Neural cell (in vitro differentiated cells): ENCODE measurements around the gene GMDS. TPM values are rescaled to one million over a fixed set of nuclear protein-coding genes. Genes with fewer than 3 reads are reported as not detected.

ENCODE experiments used
- H2AFZ ChIP-seq: fragments of 200-600, 300-800 bp; sonication (generic), shearing (Covaris generic); 2 replicates; pipeline ENCODE4 v1.6.0; 2014; ENCODE audit warnings: low read depth, mild to moderate bottlenecking, antibody characterized with exemption, low read length, moderate library complexity
- H3F3A ChIP-seq: fragments of 200-600 bp; shearing (Covaris generic); 2 replicates; pipeline ENCODE4 v1.6.1; 2016; ENCODE audit warnings: mild to moderate bottlenecking, moderate library complexity, mixed read lengths, antibody characterized with exemption, low read length; ENCODE audit not compliant: insufficient read depth, poor library complexity, severe bottlenecking
- H3K27ac ChIP-seq: fragments of 200-600, 300-800 bp; sonication (generic), shearing (Covaris generic); 2 replicates; pipeline ENCODE4 v1.5.1; 2014; ENCODE audit warnings: mild to moderate bottlenecking, low read length, moderate library complexity
- H3K27me3 ChIP-seq: fragments of 300-800, 200-600 bp; sonication (generic), shearing (Covaris generic); 2 replicates; pipeline ENCODE4 v1.6.0; 2014; ENCODE audit warnings: mild to moderate bottlenecking, low read depth, low read length, moderate library complexity; ENCODE audit not compliant: insufficient read depth
- H3K36me3 ChIP-seq: fragments of 300-800, 200-600 bp; sonication (generic), shearing (Covaris generic); 2 replicates; pipeline ENCODE4 v1.5.1; 2014; ENCODE audit warnings: mild to moderate bottlenecking, antibody characterized with exemption, low read length, moderate library complexity; ENCODE audit not compliant: insufficient read depth
- H3K4me2 ChIP-seq: fragments of 300-800, 200-600 bp; sonication (generic), shearing (Covaris generic); 2 replicates; pipeline ENCODE4 v1.6.0; 2014; ENCODE audit warnings: mild to moderate bottlenecking, low read length
- H3K4me3 ChIP-seq: fragments of 300-800, 200-600 bp; sonication (generic), shearing (Covaris generic); 2 replicates; pipeline ENCODE4 v1.5.1; 2014; ENCODE audit warnings: mild to moderate bottlenecking, low read length, moderate library complexity
- H3K79me2 ChIP-seq: fragments of 200-600 bp; shearing (Covaris generic); replicated peaks from 2 replicates; pipeline ENCODE4 v1.6.0; 2014; ENCODE audit warnings: mild to moderate bottlenecking, low read length, moderate library complexity; ENCODE audit not compliant: insufficient read depth
- H3K9ac ChIP-seq: fragments of 300-800, 200-600 bp; sonication (generic), shearing (Covaris generic); 2 replicates; pipeline ENCODE4 v1.6.1; 2016; ENCODE audit warnings: mild to moderate bottlenecking, low read length, mixed read lengths
- H3K9me2 ChIP-seq: fragments of 200-600 bp; shearing (Covaris generic); 2 replicates; pipeline ENCODE4 v1.6.1; 2016; ENCODE audit warnings: mild to moderate bottlenecking, low read length, mixed read lengths; ENCODE audit not compliant: insufficient read depth
- H3K9me3 ChIP-seq: fragments of 200-600, 300-800 bp; sonication (generic), shearing (Covaris generic); 2 replicates; pipeline ENCODE4 v1.6.1; 2016; ENCODE audit warnings: mild to moderate bottlenecking, mixed run types, low read length, moderate library complexity, mixed read lengths
- H4K20me1 ChIP-seq: fragments of 200-600 bp; shearing (Covaris generic); 2 replicates; pipeline ENCODE4 v1.6.1; 2016; ENCODE audit warnings: mild to moderate bottlenecking, mixed run types; ENCODE audit not compliant: insufficient read depth
- EP300 ChIP-seq: fragments of 450-650 bp; conservative IDR thresholded peaks from 2 replicates; pipeline ENCODE4 v1.6.1; 2014; ENCODE audit warnings: antibody characterized with exemption, mild to moderate bottlenecking, moderate library complexity; ENCODE audit not compliant: poor library complexity, severe bottlenecking
- EZH2 ChIP-seq: fragments of 200-600, 300-800 bp; shearing (Covaris generic), sonication (generic); IDR thresholded peaks from 2 replicates; pipeline ENCODE4 v1.6.1; 2014; ENCODE audit warnings: antibody characterized with exemption, low read length, borderline replicate concordance, mild to moderate bottlenecking; ENCODE audit not compliant: insufficient read depth, poor library complexity, severe bottlenecking
- MXI1 ChIP-seq: fragments of 450-650 bp; conservative IDR thresholded peaks from 2 replicates; pipeline ENCODE4 v1.6.1; 2014; ENCODE audit warnings: antibody characterized with exemption, mild to moderate bottlenecking; ENCODE audit not compliant: poor library complexity, severe bottlenecking
- POLR2AphosphoS5 ChIP-seq: IDR thresholded peaks from 2 replicates; pipeline ENCODE4 v1.6.1; 2012
- RAD21 ChIP-seq: fragments of 450-650 bp; conservative IDR thresholded peaks from 2 replicates; pipeline ENCODE4 v1.6.1; 2014; ENCODE audit warnings: antibody characterized with exemption, mild to moderate bottlenecking, moderate library complexity
- SMC3 ChIP-seq: fragments of 450-650 bp; conservative IDR thresholded peaks from 2 replicates; pipeline ENCODE4 v1.6.1; 2014; ENCODE audit warnings: antibody characterized with exemption, mild to moderate bottlenecking, moderate library complexity; ENCODE audit not compliant: poor library complexity
- TAF1 ChIP-seq: IDR thresholded peaks from 2 replicates; pipeline ENCODE4 v1.6.1; 2012; ENCODE audit warnings: low read depth
- polyA plus RNA-seq: library from polyadenylated mRNA; depleted of rRNA; stranded (reverse); fragments of >200 nt; gene quantifications from 2 replicates; pipeline ENCODE4 v1.2.3, GENCODE V29; 2014
- TF ChIP-seq, protein P1 (sequence below): IDR thresholded peaks from 2 replicates; pipeline ENCODE4 v1.6.1; 2012; ENCODE audit warnings: borderline replicate concordance
- TF ChIP-seq, protein P2 (sequence below): fragments of 450-650 bp; IDR thresholded peaks from 2 replicates; pipeline ENCODE4 v1.5.1; 2014; ENCODE audit warnings: antibody characterized with exemption, mild to moderate bottlenecking, moderate library complexity; ENCODE audit not compliant: poor library complexity, severe bottlenecking

GMDS gene
- polyA plus RNA-seq, 1 donor from 2014 or later: 11.4 TPM

- Histone ChIP-seq H3K27me3 (no peaks in the 10 kb centered on the region), H3K9me3 (no peaks in the 10 kb centered on the region)
- TF ChIP-seq SMC3: no peak
- no peak for TF ChIP-seq EP300
- no peak for TF ChIP-seq EZH2
- TF ChIP-seq TAF1: no peak
- no peak for TF ChIP-seq POLR2AphosphoS5
- TF ChIP-seq RAD21: no peak
- TF ChIP-seq, protein P1, sequence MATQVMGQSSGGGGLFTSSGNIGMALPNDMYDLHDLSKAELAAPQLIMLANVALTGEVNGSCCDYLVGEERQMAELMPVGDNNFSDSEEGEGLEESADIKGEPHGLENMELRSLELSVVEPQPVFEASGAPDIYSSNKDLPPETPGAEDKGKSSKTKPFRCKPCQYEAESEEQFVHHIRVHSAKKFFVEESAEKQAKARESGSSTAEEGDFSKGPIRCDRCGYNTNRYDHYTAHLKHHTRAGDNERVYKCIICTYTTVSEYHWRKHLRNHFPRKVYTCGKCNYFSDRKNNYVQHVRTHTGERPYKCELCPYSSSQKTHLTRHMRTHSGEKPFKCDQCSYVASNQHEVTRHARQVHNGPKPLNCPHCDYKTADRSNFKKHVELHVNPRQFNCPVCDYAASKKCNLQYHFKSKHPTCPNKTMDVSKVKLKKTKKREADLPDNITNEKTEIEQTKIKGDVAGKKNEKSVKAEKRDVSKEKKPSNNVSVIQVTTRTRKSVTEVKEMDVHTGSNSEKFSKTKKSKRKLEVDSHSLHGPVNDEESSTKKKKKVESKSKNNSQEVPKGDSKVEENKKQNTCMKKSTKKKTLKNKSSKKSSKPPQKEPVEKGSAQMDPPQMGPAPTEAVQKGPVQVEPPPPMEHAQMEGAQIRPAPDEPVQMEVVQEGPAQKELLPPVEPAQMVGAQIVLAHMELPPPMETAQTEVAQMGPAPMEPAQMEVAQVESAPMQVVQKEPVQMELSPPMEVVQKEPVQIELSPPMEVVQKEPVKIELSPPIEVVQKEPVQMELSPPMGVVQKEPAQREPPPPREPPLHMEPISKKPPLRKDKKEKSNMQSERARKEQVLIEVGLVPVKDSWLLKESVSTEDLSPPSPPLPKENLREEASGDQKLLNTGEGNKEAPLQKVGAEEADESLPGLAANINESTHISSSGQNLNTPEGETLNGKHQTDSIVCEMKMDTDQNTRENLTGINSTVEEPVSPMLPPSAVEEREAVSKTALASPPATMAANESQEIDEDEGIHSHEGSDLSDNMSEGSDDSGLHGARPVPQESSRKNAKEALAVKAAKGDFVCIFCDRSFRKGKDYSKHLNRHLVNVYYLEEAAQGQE: no peak
- TF ChIP-seq, protein P2, sequence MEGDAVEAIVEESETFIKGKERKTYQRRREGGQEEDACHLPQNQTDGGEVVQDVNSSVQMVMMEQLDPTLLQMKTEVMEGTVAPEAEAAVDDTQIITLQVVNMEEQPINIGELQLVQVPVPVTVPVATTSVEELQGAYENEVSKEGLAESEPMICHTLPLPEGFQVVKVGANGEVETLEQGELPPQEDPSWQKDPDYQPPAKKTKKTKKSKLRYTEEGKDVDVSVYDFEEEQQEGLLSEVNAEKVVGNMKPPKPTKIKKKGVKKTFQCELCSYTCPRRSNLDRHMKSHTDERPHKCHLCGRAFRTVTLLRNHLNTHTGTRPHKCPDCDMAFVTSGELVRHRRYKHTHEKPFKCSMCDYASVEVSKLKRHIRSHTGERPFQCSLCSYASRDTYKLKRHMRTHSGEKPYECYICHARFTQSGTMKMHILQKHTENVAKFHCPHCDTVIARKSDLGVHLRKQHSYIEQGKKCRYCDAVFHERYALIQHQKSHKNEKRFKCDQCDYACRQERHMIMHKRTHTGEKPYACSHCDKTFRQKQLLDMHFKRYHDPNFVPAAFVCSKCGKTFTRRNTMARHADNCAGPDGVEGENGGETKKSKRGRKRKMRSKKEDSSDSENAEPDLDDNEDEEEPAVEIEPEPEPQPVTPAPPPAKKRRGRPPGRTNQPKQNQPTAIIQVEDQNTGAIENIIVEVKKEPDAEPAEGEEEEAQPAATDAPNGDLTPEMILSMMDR: no peak
- TF ChIP-seq MXI1: no peak
These were observed 652.6 kb downstream of the GMDS start for GRCh38 chr6:1592852-1593251.

GRCh38 chr6:1591926-1592325 is 653.5 kb downstream of the GMDS start:
- H3K9me3 ChIP-seq: no peaks in the 10 kb centered on the region
- H3K79me2 ChIP-seq: no peaks in the 10 kb centered on the region
- TF ChIP-seq EZH2 (no peak), TAF1 (no peak), SMC3 (no peak)
- TF ChIP-seq, protein P1: no peak
- H2AFZ ChIP-seq: no peak overlapping the region
- no peaks in the 10 kb centered on the region for H4K20me1 ChIP-seq
- H3K9ac ChIP-seq: no peak overlapping the region
- H3K4me3 ChIP-seq: no peak overlapping the region
- H3K27ac ChIP-seq: no peak overlapping the region
- H3K9me2 ChIP-seq: no peaks in the 10 kb centered on the region
- H3K4me2 ChIP-seq: no peak overlapping the region
- H3F3A ChIP-seq: no peaks in the 10 kb centered on the region
- H3K27me3 ChIP-seq: no peaks in the 10 kb centered on the region
- H3K36me3 ChIP-seq: no peaks in the 10 kb centered on the region

More at GRCh38 chr6:1592852-1593251, 652.6 kb downstream of the GMDS start:
- H4K20me1 ChIP-seq: no peaks in the 10 kb centered on the region
- H3K27ac ChIP-seq: no peak overlapping the region
- no peak overlapping the region for H2AFZ ChIP-seq
- no peaks in the 10 kb centered on the region for H3K36me3 ChIP-seq
- H3K4me3 ChIP-seq: no peak overlapping the region
- H3K9ac ChIP-seq: no peak overlapping the region
- no peak overlapping the region for H3K4me2 ChIP-seq
- H3K9me2 ChIP-seq: no peaks in the 10 kb centered on the region
- H3F3A ChIP-seq: no peaks in the 10 kb centered on the region
- no peaks in the 10 kb centered on the region for H3K79me2 ChIP-seq
